NK-92 (cell line): Measurements from ENCODE around the gene LRRC17.
"Not testable (repeated sequence)": the region's sequence is repeated elsewhere in the genome, so short reads cannot be mapped to it uniquely, and the experiment has no call there.

Experiments used
- DNase-seq: peaks from one replicate; lab custom pipeline; 2025; ENCODE audit not compliant: unreplicated experiment; lab: John Stamatoyannopoulos, UW

Gene LRRC17

GRCh38 chr7:102897211-102897631 is 15.6 kb upstream of the LRRC17 start:
- no peak for DNase-seq

- no peak for DNase-seq
Observed at GRCh38 chr7:102897856-102898531, 14.8 kb upstream of the LRRC17 start.

- DNase-seq = no peak
Observed at GRCh38 chr7:102898532-102898859, 14.3 kb upstream of the LRRC17 start.

- not testable (repeated sequence) for DNase-seq
Observed at GRCh38 chr7:102902052-102902451, 10.7 kb upstream of the LRRC17 start.

GRCh38 chr7:102903576-102903975 is 9.2 kb upstream of the LRRC17 start:
- DNase-seq = not testable (repeated sequence)

GRCh38 chr7:102908676-102909075 is 4.1 kb upstream of the LRRC17 start:
- DNase-seq = no peak

GRCh38 chr7:102913826-102914225 is 1.0 kb downstream of the LRRC17 start:
- DNase-seq = no peak

GRCh38 chr7:102914585-102914984 is 1.8 kb downstream of the LRRC17 start:
- DNase-seq = no peak

- no peak for DNase-seq
Observed at GRCh38 chr7:102916426-102916825, 3.6 kb downstream of the LRRC17 start.

- no peak for DNase-seq
Observed at GRCh38 chr7:102916881-102917280, 4.1 kb downstream of the LRRC17 start.

GRCh38 chr7:102917436-102918353 is 4.9 kb downstream of the LRRC17 start:
- no peak for DNase-seq

GRCh38 chr7:102918845-102919244 is 6.0 kb downstream of the LRRC17 start:
- DNase-seq = no peak

- no peak for DNase-seq
Observed at GRCh38 chr7:102925976-102926782, 13.4 kb downstream of the LRRC17 start.

GRCh38 chr7:102926783-102927140 is 14.0 kb downstream of the LRRC17 start:
- DNase-seq = no peak

- DNase-seq = no peak
Observed at GRCh38 chr7:102927312-102927933, 14.6 kb downstream of the LRRC17 start.

- no peak for DNase-seq
Observed at GRCh38 chr7:102931757-102932156, 19.0 kb downstream of the LRRC17 start.

GRCh38 chr7:102933763-102934162 is 21.0 kb downstream of the LRRC17 start:
- no peak for DNase-seq

- no peak for DNase-seq
Observed at GRCh38 chr7:102934239-102934638, 21.4 kb downstream of the LRRC17 start.

- DNase-seq = no peak
Observed at GRCh38 chr7:102934701-102935100, 21.9 kb downstream of the LRRC17 start.

- no peak for DNase-seq
Observed at GRCh38 chr7:102935450-102936115, 22.8 kb downstream of the LRRC17 start.

- DNase-seq = no peak
Observed at GRCh38 chr7:102938679-102939078, 25.9 kb downstream of the LRRC17 start.
